GM21619 (cell line): ENCODE measurements around the gene CHST5.
"Not testable (repeated sequence)": the region's sequence is repeated elsewhere in the genome, so short reads cannot be mapped to it uniquely, and the experiment has no call there.

ENCODE experiments used
- ATAC-seq: cut with Tn5 transposase; IDR thresholded peaks from one replicate; pipeline ENCODE4 v1.9.1; 2021; ENCODE audit not compliant: unreplicated experiment

Gene CHST5

DNA sequence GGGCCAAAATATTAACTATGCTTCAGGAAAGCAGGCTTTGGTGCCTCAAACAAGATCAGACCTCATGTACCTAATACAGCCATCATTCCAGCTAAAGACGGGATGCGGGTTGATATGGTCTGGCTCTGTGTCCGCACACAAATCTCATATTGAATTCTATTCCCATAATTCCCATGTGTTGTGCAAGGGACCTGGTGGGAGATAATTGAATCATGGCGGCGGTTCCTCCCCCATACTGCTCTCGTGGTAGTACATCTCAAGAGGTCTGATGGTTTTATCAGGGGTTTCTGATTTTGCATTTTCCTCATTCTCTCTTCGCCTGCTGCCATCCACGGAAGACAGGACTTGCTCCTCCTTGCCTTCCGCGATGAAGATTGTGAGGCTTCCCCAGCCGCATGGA, 21.6 kb downstream of the CHST5 start:
- no peak for ATAC-seq

DNA sequence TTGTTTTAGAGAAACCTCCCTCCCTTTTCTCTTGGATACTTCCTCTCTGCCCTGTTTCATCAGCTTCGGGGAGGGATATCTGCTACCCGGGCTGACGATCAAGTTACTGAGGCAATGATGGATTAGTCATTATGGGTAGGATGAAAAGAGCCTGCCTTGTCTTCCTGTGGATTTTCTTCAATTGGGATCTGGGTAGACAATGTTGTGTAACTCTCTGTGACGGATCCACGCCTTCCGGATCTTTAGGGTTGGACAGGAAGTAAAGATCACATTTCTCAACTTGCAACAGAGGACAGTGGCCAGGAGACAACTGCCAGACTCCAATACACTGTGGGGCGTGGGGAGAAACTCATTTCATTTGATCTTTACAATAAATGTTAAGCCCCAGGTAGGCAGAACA, 29.3 kb downstream of the CHST5 start:
- ATAC-seq = no peak

DNA sequence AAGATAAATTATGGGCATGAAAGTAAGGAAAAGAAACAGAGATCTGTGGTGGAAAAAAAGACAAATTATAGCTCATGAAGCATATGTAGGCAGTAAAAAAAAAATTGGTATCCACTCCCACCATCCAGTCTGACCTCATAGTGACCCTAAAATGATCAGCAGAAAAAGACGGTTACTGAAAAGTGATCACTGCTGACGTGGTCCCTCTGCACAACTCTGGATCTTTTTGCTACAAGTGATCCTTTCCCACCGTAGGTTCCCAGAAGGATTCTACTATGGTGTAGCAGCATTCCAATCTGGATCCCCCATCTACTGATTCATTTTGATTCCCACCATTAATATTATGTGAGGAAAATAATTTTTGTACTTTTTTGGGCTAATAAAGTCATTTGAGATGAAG, 29.8 kb downstream of the CHST5 start:
- ATAC-seq = no peak

DNA sequence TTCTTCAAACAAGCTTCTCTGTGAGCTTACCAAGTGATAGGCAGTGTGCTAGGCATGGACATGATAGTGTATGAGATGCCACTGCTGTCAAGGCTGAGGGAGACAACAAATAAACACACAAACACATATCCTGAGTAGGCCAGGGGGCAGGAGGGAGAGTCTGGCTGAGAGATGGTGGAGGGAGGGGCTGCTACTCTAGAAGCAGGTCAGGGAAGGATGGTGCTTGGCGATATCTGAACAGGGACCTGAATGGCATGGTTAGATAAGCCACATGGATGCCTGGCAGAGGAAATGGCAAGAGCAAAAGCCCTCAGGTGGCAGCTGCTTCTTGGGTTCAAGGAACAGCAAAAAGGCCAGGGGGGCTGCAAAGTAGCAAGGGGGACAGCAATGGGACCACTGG, 32.1 kb downstream of the CHST5 start:
- no peak for ATAC-seq

DNA sequence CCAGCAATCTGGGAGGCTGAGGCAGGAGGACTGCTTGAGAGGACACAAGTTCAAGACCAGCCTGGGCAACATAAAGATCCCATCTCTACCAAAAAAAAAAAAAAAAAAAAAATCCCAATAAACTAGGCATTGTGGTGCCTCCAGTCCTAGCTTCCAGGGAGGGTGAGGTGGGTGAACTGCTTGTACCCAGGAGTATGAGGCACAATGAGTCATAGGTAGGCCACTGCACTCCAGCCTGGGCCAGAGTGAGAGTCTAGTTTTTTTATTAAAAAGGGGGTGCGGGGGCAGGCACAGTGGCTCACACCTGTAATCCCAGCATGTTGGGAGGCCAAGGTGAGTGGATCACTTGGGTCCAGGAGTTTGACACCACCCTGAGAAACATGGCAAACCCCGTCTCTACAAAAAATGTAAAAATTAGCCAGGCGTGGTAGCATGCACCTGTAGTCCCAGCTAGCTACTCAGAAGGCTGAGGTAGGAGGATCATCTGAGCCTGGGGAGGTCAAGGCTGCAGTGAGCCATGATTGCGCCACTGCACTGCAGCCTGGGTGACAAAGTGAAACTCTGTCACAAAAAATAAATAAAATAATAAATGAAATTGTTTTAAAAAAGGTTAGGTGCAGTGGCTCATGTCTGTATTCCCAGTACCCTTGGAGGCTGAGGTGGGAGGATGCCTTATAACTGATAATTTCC, 32.8 kb downstream of the CHST5 start:
- no peak for ATAC-seq

DNA sequence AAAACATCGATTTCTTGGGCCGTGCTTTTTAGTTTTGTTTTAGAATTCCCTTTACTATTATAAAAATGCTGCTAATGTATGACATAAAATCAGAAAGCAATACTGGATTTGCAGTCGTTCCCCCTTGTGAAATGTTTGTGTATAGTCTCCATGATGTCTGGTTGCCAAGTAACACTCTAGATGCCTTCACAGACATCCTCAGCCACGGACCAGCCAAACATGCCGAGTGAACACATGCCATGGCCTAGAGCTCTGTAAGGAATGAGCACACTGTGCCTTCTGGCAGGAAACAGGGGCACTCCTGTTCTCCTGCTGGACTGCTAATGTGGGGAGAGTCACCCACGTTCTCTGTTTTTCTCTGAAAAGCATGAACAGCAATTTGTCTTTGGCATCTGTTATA, 34.1 kb downstream of the CHST5 start:
- not testable (repeated sequence) for ATAC-seq

DNA sequence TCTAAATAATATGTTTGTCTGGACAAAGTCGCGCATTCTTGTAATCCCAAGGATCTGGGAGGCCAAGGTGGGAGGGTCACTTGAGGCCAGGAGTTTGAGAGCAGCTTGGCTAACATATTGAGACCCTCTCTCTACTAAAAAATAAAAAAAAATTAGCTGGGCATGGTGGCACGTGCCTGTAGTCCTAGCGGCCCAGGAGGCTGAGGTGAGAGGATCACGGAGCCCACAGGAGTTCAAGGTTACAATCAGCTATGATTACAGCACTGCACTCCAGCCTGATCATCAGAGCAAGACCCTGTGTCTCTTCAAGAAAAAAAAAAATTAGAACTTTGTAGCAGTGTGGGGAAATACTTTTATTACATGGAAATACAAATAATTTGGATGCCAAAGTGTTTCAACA, 34.5 kb downstream of the CHST5 start:
- ATAC-seq = no peak

DNA sequence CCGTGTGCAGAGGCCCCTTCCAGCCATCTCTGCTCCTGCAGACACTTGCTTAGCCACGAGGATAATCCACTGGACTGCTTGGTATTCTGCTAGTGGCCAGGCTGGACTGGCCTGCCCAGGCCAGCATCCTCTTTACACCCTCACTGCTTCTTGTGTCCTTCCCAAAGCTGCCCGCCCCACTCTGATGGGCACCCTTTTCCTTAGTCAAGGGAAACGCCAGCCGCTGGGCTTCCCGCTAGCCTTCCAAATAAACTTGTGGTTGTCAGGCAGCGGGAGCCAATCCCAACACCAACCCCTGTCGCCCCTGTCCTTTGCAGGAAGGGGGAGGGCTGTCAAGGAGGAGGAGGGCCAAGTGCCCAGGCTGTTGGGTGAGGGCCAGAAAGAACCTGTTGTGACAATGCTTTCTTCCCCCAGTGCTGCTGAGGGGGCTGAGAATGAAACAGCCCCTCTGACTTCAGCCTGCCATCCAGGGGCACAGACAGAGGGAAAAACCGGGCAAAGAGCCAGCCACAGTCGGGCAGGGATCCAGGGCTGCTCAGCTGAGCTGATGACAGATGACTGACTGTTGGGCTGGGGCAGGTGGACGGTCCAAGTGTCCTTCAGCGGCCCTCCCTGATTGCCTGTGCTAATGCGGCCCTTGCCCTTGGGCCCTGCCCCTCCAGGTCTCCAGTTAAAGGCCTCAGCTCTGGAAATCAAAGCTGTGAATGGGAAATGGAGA, 37.1 kb downstream of the CHST5 start:
- ATAC-seq = not testable (repeated sequence)

DNA sequence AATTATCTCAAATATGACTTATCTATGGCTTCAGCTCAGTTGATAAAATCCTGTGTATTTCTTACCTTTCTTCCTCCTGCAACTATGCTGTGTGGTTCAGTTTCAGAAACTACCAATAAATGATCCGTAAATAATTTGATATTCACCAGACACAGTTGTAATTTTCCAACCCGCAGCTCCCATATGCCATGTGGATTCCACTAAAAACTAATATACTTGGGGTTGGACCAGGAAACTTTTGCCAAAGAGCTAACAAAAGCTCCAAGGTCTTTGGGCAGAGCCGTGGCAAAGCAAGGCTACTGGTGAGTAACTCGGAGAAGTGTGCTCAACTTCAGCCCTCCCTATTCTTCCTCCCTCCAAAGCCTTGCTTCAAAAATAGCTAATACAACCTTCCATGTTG, 38.4 kb downstream of the CHST5 start:
- no peak for ATAC-seq

DNA sequence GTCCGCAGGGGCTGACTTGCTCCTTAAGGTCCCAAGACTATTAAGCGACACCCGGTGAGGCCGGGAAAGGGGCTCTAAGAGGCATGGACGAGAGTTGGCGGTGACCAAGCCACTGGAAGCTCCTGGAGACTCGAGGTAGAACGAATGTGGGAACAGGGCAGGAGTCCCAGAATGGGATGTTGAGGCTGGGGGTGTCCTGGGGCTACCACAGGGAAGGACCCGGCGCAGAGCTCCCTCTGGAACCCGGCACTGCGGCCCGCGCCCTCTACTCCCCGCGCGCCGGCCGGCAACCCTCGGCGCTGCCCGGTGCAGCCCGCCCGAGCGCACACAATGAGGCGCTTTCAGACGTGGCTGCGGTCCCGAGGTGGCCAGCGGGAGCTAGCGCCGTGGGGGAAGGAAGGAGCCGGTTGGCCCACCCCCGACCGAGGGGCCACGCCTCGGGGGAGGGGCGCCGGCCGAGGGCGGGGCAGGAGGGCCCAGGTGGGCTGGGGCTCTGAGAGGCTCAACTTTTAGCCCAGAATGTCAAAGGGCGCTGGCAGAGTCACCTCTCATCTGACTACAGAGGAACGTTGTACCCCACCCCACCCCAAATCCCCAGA, 40.7 kb downstream of the CHST5 start, which contains the start of gene CHST6:
Gene CHST6, minus strand, starts transcription at position 366 of the 599 bp plus-strand sequence. CDS start 15,613 bp downstream, outside the sequence.
- peak; percentile 51 for ATAC-seq

DNA sequence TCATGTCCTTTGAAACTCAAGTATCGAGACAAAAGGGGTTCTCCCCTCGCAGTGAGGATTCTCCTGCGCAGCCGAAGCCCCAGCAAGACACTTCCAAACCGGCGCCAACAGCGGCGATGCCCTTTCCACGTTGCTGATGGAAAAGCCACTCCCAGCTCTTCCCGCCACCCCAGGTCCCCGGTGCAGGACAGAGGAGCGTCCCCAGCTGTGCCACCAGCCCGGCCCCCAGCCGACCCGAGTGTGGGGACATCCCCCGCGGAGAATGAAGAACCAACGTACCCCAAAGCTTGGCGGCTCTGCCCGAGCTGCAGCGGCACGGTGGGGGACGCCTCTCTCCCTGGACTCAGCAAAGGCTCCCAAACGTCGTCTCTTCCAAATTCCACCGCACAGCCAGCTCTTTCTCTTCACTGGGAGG, 41.2 kb downstream of the CHST5 start:
- no peak for ATAC-seq

DNA sequence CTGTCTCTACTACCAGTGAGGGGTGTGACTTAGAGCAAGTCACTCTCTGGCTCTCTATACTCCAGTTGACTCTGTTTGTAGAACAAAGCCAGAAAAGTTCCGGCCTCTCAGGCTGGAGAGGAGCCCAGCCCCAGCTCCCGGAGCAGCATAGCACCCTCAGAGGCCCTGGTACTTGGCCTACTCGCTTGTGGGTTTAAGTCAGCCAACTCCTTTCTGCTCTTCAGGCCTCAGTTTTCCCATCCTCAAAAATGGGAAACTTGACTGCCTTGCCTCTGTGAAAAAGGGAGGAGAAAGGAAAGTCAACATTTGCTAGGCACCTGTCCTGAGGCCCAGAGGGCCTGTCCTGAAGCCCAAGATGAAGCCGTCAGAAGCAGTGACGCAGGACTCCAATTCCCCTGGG, 41.7 kb downstream of the CHST5 start:
- no peak for ATAC-seq

DNA sequence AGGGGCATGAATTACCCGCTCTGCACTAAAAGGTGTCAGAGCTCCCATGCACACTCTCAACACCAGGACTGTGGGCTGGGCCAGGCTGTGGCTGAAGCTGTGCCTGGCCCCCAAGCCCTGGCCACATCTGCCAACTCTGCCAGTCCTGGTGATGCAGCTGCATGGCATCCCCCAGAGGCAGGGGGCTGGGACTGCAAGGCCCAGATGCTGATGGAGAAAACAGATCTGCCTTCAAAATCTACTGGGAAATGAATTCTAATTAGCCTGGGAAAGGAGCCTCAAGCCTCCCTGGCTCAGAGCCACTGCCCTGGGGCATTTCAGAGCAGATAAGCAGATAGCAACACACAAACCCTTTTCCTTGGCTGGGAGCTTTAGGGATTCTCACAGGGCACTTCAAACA, 44.0 kb downstream of the CHST5 start:
- no peak for ATAC-seq

DNA sequence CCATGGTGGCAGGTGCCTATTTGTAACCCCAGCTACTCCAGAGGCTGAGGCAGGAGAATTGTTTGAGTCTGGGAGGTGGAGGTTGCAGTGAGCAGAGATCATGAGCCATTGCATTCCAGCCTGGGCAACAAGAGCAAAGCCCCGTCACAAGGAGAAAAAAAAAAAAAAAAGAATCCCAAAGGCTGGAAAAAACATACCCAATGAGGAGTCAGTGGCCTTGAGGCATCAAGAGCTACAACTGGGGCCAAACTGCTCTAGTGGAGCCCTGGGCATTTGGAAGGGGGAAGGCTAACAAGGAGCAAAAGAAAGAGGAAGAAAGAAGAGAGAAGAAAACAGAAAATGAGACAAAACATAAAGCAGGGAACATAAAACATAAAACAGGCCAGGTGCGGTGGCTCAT, 47.6 kb downstream of the CHST5 start:
- no peak for ATAC-seq

DNA sequence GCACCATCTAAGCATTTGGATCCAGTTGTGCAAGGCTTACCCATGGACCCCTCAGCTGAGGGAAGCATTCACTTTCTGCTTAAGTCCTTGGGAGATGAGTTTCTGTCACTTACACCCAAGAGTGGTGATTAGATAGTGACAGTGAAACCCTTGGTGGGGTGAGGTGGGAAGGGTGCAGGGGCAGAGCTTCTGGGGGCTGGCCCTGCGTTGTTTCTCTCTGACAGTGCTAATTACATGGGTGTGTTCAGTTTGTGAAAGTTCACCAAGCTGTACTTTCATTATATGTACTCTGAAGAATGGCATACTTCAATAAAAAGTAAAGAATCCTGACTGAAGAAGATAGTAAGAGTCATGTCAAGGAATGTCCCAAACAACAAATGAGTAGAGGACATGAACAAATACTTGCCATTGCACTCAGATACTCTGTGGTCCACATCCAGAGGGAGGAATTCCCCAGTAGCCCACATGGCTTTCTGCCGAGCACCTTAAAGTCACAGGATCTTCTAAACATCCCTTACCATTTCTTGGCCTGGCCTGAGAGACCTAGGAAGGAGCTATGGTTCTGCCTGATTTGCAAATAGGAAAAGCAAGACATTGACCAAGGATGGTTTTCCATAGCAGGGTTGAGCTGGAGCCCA, 49.1 kb downstream of the CHST5 start:
- peak; percentile 50 for ATAC-seq

DNA sequence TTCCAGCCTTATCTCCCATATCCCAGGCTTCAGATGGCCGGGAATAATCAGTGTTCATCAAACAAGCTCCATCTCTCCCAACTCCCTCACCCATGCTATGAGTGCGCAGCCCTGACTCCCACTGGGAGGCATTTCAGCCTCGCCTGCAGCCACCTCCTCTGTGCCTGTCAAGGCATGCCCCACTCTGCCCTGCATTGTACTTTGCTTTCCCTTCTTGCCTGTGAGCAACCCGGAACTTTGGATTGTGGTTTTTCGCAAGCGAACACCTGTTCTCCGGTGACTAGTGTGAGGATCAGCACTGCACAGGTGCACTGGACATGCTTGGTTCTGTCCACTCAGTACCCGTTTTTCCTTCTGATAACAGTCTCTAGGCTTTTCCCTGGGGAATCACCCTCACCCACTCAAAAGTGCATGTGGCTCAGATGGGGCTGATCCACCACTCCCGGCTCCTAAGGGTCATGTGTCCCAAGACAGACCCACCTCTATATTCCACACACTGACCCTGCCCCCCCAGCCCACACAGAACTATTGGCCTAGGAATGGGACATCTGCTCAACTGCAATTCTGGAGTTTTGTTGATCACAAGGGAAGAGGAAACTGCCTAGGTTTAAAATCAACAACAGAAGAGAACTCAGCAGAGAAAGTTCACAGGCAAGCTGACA, 49.8 kb downstream of the CHST5 start:
- ATAC-seq = no peak

DNA sequence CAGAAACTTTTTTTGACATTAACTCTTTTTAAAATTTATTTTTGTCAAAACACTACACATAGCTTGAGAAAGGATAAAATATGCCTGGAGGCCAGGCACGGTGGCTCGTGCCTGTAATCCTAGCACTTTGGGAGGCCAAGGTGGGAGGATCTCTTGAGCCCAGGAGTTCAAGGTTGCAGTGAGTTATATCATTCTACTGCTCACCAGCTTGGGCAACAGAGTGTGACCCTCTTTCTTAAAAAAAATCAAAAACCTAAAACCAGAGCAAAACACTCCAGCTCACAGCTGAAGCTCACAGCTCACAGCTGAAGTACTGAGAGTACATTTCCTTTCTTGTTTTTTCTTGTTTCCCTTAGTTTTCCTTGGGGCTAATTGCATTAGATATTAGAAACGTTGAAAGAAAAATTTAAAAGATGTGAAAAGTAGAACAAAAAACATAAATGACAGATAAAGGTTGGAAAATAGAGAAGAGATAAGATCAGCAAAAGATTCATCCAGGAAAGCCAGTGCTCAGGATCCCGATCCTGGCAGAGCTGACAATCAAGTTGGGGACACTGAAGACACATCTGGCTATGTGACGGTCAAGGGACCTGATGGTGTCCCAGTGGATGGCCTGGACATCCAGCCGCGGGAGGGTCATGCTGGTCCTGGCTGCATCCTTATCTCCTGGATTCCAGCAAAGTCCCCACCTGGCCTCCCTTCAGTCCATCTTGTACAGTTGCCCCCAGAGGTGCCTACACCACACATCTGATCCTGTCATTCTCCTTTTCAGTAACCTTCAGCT, 50.5 kb downstream of the CHST5 start:
- peak; percentile 52 for ATAC-seq

DNA sequence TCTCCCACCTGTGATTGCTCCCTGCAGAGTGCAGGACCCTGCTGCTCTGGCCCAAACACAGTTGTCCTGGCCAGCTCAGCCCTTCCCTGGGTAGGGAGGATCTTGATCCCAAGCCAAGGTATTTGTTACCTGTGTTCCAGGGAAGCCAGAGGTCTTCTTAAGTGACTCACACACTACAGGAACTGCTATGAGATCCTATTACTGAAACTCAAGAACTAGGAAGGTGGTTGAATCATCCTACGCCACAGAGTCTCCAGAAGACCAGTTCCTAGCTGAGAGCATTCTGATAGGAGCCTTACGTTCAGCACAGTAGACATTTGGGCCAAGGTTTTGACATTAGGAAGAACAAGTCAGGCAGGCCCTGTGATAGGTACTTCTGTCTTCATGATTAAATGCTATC, 52.7 kb downstream of the CHST5 start:
- no peak for ATAC-seq

DNA sequence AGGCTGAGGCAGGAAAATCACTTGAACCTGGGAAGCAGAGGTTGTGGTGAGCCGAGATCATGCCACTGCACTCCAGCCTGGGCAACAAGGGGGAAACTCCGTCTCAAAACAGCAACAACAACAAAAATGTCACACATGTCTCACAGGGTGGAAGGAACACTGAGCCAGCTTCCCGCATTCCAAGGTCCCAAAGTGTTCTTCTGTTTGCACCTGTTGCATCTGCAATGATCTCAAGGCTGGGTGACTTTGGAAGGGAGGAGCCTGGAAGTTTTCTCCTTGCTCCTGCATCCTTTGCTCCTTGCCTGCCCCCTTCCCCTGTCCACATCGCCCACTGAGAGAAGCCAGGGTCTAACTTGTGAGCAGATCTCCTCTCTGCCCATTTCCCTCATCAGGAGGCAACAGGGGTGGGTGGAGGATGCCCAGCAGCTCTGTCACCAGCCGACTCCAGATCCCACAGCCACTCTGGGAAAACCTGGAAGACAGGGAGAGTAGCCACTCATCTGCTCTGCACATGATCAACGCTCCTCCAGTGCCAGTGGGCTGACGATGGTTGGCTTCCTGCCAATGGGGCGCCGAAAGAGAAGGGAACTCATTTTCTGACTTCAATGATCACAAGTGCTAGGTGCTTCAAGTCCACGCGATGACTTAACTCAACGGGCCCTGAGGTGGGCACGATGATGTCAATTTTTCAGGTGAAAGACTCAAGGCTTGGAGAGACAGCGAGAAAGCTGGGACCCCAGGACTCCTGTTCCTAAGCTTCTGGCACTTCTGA, 53.3 kb downstream of the CHST5 start:
- ATAC-seq = no peak

DNA sequence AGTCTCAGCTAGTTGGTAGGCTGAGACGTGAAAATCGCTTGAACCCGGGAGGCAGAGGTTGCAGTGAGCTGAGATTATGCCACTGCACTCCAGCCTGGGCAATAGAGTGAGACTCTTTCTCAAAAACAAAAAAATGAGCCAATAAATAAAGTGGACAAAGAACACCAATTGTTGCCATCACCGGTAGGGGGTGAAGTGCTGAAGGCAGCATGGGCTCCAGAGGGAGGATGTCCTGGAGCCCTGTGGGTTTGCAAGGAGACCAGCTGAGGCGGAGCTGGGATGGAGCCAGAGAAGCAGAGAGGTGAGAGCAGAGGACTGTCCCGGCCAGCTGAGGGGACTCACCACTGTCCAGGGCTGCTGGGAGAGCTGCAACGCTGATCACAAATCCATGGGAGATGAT, 54.4 kb downstream of the CHST5 start:
- ATAC-seq = no peak
